Karpas-422 (cell line): ENCODE data around the gene VSTM2L. TPM values are rescaled to one million over a fixed set of nuclear protein-coding genes. Genes with fewer than 3 reads are reported as not detected.

Experiments used
- DNase-seq: peaks from one replicate; pipeline ENCODE4 v3.0.0-alpha.2; 2015
- H2AFZ ChIP-seq: fragments of 200-600 bp; sonication (generic); 2 replicates; pipeline ENCODE4 v1.6.1; 2014; ENCODE audit warnings: antibody characterized with exemption, low read length, mixed read lengths
- H3K27ac ChIP-seq: fragments of 200-600 bp; sonication (generic); 2 replicates; pipeline ENCODE4 v1.5.1; 2014; ENCODE audit warnings: mild to moderate bottlenecking, low read length, moderate library complexity
- H3K27me3 ChIP-seq: fragments of 200-600 bp; sonication (generic); 2 replicates; pipeline ENCODE4 v1.6.1; 2014; ENCODE audit warnings: low read length, mixed read lengths
- H3K36me3 ChIP-seq: fragments of 200-600 bp; sonication (generic); 2 replicates; pipeline ENCODE4 v1.6.1; 2014; ENCODE audit warnings: low read length, mixed read lengths; ENCODE audit not compliant: insufficient read depth
- H3K4me1 ChIP-seq: fragments of 200-600 bp; sonication (generic); 2 replicates; pipeline ENCODE4 v1.6.1; 2014; ENCODE audit warnings: mild to moderate bottlenecking, low read length, mixed read lengths
- H3K4me2 ChIP-seq: fragments of 200-600 bp; sonication (generic); 2 replicates; pipeline ENCODE4 v1.6.1; 2014; ENCODE audit warnings: low read length, low read depth, mild to moderate bottlenecking; ENCODE audit not compliant: poor library complexity, severe bottlenecking
- H3K4me3 ChIP-seq: fragments of 200-600 bp; sonication (generic); 2 replicates; pipeline ENCODE4 v1.5.1; 2014; ENCODE audit warnings: mild to moderate bottlenecking, antibody characterized with exemption, low read length, mixed read lengths
- H3K79me2 ChIP-seq: fragments of 200-600 bp; sonication (generic); 2 replicates; pipeline ENCODE4 v1.6.1; 2014; ENCODE audit warnings: mild to moderate bottlenecking, low read length, mixed read lengths
- H3K9ac ChIP-seq: fragments of 200-600 bp; sonication (generic); 2 replicates; pipeline ENCODE4 v1.6.0; 2014; ENCODE audit warnings: low read length
- H3K9me2 ChIP-seq: fragments of 200-600 bp; sonication (generic), shearing (Covaris generic); replicated peaks from 2 replicates; pipeline ENCODE4 v1.6.0; 2014; ENCODE audit warnings: mild to moderate bottlenecking, low read length, moderate library complexity; ENCODE audit not compliant: insufficient read depth
- H3K9me3 ChIP-seq: fragments of 300-700, 200-600 bp; sonication (generic); 2 replicates; pipeline ENCODE4 v1.6.1; 2014; ENCODE audit warnings: low read length, mixed read lengths
- H4K20me1 ChIP-seq: fragments of 200-600 bp; sonication (generic); 2 replicates; pipeline ENCODE4 v1.6.1; 2014; ENCODE audit warnings: mild to moderate bottlenecking, antibody characterized with exemption, low read length, low read depth; ENCODE audit not compliant: insufficient read depth
- total RNA-seq: library from RNA; depleted of rRNA; stranded (reverse); fragments of >200 nt; shearing (Covaris generic); gene quantifications from 2 replicates; pipeline ENCODE4 v1.2.3, GENCODE V29; 2014; ENCODE audit warnings: low replicate concordance; rRNA removed

VSTM2L gene
- total RNA-seq, 1 experiment from 2014 or later = not detected

DNA sequence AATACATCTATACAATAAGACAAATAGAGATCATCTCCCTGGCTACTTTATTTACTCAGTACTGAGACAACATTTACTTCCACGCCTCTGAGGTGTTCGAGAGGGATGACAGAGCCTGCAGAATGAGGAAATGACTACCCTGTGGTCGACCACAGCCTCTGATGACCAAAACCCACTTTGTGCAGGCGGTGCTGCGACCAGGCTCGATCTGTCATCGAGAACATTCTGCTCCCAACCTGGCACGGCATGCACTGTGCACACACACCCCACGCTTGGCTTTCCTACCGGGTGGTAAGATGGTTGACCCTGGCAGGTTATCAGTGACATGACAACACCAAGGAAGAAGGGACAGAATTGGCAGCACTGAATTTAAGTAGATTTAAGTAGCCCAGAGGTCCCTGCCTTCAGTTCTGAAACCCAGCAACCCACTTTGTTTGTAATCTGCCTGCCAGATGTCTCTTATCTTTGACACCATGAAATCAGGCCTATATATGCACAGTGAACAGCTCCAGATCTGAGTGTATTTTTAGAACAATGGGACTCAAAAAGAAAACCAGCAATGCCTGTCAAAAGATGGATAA is 87.7 kb downstream of the VSTM2L start:
- peaks cover 7% of the 10 kb centered on the region; the same call in 1 of the 2 replicates for H3K36me3 ChIP-seq
- H3K9me3 ChIP-seq = no peaks in the 10 kb centered on the region
- no peak overlapping the region for H2AFZ ChIP-seq
- H3K9me2 ChIP-seq = no peaks in the 10 kb centered on the region
- H3K27me3 ChIP-seq = no peaks in the 10 kb centered on the region
- H3K4me1 ChIP-seq = peaks cover 3% of the 10 kb centered on the region; the same call in 1 of the 2 replicates
- no peak for DNase-seq
- H3K4me2 ChIP-seq = no peak overlapping the region
- H4K20me1 ChIP-seq = no peaks in the 10 kb centered on the region
- no peak overlapping the region for H3K4me3 ChIP-seq
- no peak overlapping the region for H3K27ac ChIP-seq
- H3K9ac ChIP-seq = no peak overlapping the region
- no peaks in the 10 kb centered on the region for H3K79me2 ChIP-seq

DNA sequence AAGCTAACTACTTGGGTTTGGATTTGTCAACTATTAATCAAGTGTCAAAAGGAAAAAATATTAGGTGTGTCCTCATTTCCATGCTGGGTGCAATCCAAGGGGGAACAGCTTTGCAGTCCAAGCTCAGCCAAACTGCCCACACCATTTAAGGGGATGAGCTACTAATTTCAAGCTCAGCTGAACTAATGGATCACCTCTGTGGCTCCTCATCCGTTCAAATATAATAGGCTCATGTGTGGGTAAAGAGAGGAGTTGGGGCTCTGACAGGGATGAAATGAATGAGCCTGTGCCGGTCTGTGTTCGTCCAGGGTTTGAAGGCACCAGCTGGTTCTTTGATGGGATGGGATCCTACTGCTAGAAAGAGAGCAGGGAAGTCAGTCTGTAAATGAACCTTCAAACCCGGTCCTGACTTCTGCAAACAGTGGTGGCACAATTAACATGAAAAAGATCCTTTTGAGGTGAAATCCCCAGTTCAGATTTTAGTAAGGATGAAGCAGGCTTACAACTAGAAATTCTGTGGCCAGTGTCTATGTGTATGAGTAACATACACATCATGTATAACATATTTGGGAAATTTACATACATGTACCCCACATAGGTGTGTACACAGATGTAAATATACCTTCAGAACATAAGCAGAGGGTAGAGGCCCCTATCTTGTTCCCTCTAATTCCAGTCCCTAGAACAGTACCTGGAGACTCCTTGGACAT is 88.4 kb downstream of the VSTM2L start:
- H3K27me3 ChIP-seq = no peaks in the 10 kb centered on the region
- no peak overlapping the region for H3K4me2 ChIP-seq
- H3K9me3 ChIP-seq = no peaks in the 10 kb centered on the region
- no peak overlapping the region for H2AFZ ChIP-seq
- peaks cover 3% of the 10 kb centered on the region; the same call in 1 of the 2 replicates for H3K4me1 ChIP-seq
- peaks cover 11% of the 10 kb centered on the region; the same call in 1 of the 2 replicates for H3K36me3 ChIP-seq
- H3K79me2 ChIP-seq = no peaks in the 10 kb centered on the region
- DNase-seq = no peak
- H3K4me3 ChIP-seq = no peak overlapping the region
- H3K27ac ChIP-seq = no peak overlapping the region
- no peaks in the 10 kb centered on the region for H4K20me1 ChIP-seq
- H3K9me2 ChIP-seq = no peaks in the 10 kb centered on the region
- H3K9ac ChIP-seq = no peak overlapping the region

DNA sequence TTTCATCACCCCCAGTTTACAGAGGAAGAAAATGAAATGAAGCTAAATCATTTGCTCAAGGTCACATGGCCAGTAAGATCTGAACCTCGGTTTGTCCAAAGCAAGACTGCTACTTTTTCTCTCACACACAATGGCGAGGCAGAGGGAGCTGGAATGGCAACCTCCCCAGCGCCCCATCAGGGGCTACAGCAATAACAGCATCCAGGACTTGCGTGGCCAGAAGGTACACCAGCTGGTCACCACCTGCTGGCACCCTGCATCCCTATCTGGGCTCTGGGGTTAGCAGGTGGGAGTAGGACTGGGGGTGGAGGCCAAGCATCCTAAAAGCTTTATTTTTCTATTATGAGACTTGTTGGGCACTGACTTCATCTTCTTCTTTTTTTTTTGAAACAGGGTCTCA is 89.0 kb downstream of the VSTM2L start:
- no peak for DNase-seq
- Histone ChIP-seq H3K9ac (no peak overlapping the region), H3K4me2 (no peak overlapping the region), H3K4me3 (no peak overlapping the region), H3K4me1 (peaks cover 3% of the 10 kb centered on the region; the same call in 1 of the 2 replicates), H4K20me1 (no peaks in the 10 kb centered on the region), H3K9me3 (no peaks in the 10 kb centered on the region), H3K36me3 (peaks cover 11% of the 10 kb centered on the region; the same call in 1 of the 2 replicates), H3K79me2 (no peaks in the 10 kb centered on the region), H2AFZ (no peak overlapping the region), H3K27ac (no peak overlapping the region), H3K27me3 (no peaks in the 10 kb centered on the region), H3K9me2 (no peaks in the 10 kb centered on the region)

DNA sequence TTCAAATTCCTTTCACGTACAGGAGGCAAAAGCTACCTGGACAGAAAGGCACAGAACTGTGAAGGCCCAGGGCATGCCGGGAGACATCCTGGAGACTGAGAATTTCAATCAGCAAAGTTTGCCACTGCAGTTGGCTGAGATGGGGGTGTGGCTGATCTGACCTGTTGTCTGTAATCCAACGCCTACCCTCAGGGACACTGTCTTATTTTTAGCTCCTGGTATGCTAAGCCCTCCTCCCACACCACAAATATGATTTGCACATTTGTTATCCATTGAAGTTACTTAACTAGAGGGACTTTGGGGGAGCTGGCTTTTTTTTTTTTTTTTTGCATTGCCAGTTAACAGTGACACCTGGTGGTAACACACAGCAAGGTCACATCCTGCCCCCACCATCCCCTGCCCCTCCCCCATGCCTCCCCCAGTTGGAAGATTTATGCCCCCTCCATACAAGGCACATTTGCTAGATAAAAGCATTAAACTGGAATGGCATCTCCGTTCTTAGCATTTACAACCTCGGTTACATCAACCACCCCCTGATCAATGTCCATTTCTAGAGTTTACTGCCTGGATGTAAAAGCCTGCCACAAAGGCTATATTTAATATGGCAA is 90.0 kb downstream of the VSTM2L start:
- Histone ChIP-seq H4K20me1 (no peaks in the 10 kb centered on the region), H2AFZ (no peak overlapping the region), H3K9me3 (no peaks in the 10 kb centered on the region), H3K27ac (no peak overlapping the region), H3K9ac (no peak overlapping the region), H3K9me2 (no peaks in the 10 kb centered on the region), H3K27me3 (no peaks in the 10 kb centered on the region), H3K4me1 (peaks cover 3% of the 10 kb centered on the region; the same call in 1 of the 2 replicates), H3K4me2 (no peak overlapping the region), H3K79me2 (no peaks in the 10 kb centered on the region), H3K4me3 (no peak overlapping the region), H3K36me3 (peaks cover 17% of the 10 kb centered on the region; the same call in 1 of the 2 replicates)
- DNase-seq = peak; percentile 77

DNA sequence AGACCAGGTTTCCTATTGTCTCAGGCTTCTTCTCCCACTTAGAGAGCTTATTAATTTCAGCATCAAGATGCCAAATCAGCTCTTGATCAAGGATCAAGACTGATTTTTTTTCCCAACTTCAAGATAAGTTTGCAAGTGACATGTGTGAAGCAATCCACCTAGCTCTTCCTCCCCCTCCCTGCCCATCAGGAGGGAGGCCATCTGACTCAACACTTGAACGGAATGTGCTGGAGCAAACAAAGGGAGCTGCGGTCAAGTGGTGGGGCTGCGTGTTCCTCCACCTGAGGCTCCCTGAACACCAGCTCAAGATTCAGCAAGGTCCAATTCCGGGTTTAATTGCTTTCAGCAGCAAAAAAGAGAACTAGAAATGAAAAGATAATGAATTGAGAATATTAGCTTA is 91.6 kb downstream of the VSTM2L start:
- peaks cover 25% of the 10 kb centered on the region; the same call in 1 of the 2 replicates for H3K36me3 ChIP-seq

More for the DNA sequence above, 91.6 kb downstream of the VSTM2L start:
- Histone ChIP-seq H3K9me2 (no peaks in the 10 kb centered on the region), H3K4me1 (peaks cover 3% of the 10 kb centered on the region; the same call in 1 of the 2 replicates), H3K27me3 (no peaks in the 10 kb centered on the region), H3K4me2 (no peak overlapping the region), H4K20me1 (no peaks in the 10 kb centered on the region), H3K4me3 (no peak overlapping the region), H3K9me3 (no peaks in the 10 kb centered on the region), H3K79me2 (no peaks in the 10 kb centered on the region), H3K27ac (no peak overlapping the region), H2AFZ (no peak overlapping the region), H3K9ac (no peak overlapping the region)
- no peak for DNase-seq

Other genes starting within 250 kb of the VSTM2L start
- 70.0 and 102 TPM in 2 replicates for gene CTNNBL1, start 209.1 kb upstream of the VSTM2L start, total RNA-seq
- gene TTI1, start 130.3 kb downstream of the VSTM2L start, total RNA-seq = 22.7 and 38.3 TPM in 2 replicates
- 20.3 and 68.2 TPM in 2 replicates for gene RPRD1B, start 130.6 kb downstream of the VSTM2L start, total RNA-seq